ENCODE data around the gene DGCR8. TPM values are rescaled to one million over a fixed set of nuclear protein-coding genes. Genes with fewer than 3 reads are reported as not detected.

Gene DGCR8
- total RNA-seq, 1 donor = 30.7 TPM

DNA sequence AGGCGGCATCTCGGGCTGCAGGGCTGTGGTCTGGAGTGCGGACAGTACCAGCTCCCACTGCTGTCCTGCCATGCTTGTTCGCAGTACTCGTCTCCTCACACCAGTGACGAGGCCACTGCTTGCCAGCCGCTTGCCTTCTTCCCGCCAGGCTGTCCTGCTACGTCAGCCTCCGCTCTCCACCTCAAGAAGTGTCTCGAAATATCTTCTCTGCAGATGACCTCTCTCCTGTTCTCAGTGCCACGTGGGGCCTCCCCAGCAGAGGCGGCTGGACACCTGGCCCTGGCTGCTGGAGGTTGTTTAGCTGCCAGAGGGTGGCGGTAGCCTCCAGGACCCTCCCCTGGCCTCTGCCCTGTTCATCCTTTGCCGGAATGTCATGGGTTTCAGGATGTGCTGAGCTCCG, 73.9 kb downstream of the DGCR8 start:
- H3K4me3 ChIP-seq (ENCODE audit: low read depth, low read length) = no peak overlapping the region
- TF ChIP-seq, protein P1, sequence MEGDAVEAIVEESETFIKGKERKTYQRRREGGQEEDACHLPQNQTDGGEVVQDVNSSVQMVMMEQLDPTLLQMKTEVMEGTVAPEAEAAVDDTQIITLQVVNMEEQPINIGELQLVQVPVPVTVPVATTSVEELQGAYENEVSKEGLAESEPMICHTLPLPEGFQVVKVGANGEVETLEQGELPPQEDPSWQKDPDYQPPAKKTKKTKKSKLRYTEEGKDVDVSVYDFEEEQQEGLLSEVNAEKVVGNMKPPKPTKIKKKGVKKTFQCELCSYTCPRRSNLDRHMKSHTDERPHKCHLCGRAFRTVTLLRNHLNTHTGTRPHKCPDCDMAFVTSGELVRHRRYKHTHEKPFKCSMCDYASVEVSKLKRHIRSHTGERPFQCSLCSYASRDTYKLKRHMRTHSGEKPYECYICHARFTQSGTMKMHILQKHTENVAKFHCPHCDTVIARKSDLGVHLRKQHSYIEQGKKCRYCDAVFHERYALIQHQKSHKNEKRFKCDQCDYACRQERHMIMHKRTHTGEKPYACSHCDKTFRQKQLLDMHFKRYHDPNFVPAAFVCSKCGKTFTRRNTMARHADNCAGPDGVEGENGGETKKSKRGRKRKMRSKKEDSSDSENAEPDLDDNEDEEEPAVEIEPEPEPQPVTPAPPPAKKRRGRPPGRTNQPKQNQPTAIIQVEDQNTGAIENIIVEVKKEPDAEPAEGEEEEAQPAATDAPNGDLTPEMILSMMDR (IDR thresholded peaks at IDR 0.05; ENCODE audit: insufficient read depth, low read depth, low read length) = no peak
- no peak for DNase-seq (ENCODE audit: low read depth)

DNA sequence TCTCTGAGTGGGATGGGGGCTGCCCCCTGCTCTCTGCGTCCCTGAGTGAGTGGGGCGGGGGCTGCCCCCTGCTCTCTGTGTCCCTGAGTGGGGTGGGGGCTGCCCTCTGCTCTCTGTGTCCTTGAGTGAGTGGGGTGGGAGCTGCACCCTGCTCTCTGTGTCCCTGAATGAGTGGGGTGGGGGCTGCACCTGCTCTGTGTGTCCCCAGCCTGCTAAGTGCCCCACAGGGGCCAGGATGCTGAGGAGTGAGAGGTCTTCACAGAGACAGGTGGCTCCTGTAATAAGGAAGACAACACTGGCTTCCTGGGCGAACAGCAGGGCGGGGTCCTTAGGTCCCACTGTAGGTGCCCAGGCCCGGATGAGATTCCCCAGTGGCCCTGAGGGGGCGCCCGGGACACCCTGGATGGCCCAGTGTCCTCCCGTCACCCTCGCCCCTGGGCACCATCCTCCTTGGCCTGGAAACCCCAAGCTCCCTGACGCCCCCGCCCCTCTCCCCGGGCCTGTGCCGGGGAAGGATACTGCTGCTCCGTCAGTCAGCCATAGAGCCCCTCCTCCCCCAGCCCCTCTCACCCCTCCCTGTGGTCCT, 74.7 kb downstream of the DGCR8 start:
- TF ChIP-seq, protein P1 (IDR thresholded peaks at IDR 0.05; ENCODE audit: insufficient read depth, low read depth, low read length) = no peak
- H3K4me3 ChIP-seq (ENCODE audit: low read depth, low read length) = peak overlapping the region; percentile 9
- DNase-seq (ENCODE audit: low read depth) = no peak

DNA sequence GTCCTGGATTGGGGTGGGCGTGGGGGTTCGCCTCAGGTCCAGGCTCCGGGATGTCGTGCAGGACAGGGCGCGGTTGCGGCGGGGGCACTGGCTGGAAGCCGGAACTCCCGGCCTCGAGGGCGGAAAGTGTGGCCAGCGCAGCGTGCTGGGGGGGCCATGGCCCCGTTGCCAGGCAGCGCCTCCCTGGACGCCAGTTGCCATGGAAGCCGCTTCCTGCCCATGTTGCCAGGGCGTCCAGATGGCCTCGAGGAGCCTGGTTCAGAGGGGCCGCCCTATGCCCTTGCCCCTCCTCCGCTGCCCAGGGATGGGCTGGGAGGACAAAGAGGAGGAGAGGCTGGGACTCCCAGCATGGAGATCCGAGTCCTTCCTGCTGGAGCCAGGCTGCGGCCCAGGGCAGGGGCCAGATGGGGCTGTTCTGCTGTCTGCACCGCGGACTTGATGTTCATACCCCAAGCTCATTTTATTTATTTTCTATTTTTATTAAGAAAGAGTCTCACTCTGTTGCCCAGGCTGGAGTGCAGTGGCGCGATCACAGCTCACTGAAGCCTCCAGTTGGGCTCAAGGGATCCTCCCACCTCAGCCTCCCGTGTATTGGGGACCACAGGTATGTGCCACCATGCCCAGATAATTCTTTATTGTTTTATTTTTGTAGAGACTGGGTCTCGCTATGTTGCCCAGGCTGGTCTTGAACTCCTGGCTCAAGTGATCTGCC, 75.4 kb downstream of the DGCR8 start:
- DNase-seq (ENCODE audit: low read depth) = peak; percentile 18
- TF ChIP-seq, protein P1 (IDR thresholded peaks at IDR 0.05; ENCODE audit: insufficient read depth, low read depth, low read length) = no peak
- H3K4me3 ChIP-seq (ENCODE audit: low read depth, low read length) = no peak overlapping the region

DNA sequence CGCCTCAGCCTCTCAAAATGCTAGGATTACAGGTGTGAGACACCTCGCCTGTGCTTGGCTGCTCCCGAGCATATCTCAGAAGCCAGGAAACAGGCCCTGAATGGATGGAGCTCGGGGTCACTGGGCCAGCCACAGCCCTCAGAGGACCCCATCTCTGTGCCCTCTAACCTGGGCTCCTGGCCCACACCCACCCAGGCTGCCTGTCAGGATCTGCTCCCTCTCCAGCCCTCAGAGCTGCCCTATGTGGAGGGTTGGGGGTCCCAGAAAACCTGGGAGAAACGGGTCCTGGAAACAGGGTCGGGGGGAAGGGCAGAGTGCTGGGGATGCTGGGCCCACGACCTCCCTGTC, 76.0 kb downstream of the DGCR8 start:
- no peak for DNase-seq (ENCODE audit: low read depth)
- TF ChIP-seq, protein P1 (IDR thresholded peaks at IDR 0.05; ENCODE audit: insufficient read depth, low read depth, low read length) = no peak
- no peak overlapping the region for H3K4me3 ChIP-seq (ENCODE audit: low read depth, low read length)

DNA sequence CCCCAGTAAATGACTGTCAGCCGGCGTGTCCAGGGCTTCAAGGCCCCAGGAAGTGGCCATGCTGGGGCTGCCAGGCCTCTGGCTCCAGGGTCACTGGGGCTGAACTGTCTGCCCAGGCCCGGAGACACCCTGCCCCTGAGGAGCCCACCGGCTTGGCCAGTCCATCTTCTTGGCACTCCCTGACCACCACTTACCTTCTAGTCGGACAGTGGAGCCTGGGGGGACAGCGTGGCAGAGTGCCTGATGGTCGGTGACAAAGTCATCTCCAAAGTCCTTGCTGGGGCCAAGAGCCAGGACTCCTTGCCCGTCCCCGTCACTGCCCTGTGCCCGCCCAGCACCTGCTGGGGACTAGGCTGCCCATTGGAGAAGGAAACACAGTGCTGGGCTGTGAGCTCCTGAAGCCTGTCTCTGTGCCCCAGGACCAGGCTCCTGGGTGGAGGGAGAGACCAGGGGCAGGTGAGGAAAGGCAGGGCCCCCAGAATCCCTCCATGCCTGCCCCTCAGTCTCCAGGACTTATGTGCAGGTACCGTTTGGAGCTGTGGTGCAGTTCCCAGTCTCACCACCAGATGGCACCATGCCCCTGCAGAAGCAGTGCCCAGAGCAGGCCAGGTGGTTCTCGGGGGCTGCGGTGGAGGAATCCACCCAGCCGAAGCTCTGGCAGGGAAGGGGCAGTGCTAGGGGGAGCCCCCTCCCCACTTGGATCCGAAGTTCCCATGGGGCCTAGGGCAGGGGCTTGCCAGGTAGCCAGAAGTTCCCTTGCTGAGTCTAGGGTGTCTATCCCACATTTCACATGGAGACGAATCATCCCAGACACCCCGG, 76.8 kb downstream of the DGCR8 start:
- peak; percentile 77 for DNase-seq (ENCODE audit: low read depth)
- TF ChIP-seq, protein P1 (IDR thresholded peaks at IDR 0.05; ENCODE audit: insufficient read depth, low read depth, low read length) = peak; percentile 98
- no peak overlapping the region for H3K4me3 ChIP-seq (ENCODE audit: low read depth, low read length)

DNA sequence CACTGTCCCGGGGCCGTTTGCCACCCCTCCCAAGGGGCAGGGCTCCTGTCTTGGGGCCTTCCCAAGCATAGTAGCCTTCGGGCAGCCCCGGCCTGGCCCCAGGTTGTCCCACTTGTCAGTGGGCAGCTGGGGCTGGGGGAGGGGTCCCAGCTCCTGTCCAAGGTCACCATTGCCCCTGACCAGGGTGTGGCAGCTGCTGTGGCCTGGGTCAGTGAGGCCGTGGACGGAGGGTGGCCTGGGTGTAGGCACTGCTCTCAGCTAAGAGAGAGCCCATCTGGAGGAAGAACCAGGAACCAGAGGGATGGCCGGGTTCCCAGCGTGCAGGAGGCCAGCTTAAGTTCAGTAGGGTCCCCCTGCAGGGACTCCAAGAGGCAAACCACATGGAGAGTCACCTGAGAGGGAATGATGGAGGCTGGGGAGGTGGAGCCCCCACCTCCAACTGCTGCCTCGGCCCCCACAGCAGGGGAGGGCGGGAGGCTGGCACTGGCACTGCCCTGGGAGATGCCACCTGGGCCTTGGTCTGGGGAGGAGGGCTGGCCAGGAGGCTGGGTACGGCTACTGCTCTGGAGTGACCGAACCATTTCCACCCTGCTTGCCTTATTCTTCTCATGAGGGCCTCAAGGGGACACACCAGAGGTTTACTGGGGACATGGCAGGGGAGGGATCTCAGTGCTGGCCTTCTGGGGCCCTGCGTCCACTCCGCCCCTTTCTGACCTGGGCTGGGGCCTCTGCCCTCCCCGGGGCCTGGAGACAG, 77.6 kb downstream of the DGCR8 start:
- H3K4me3 ChIP-seq (ENCODE audit: low read depth, low read length) = no peak overlapping the region
- no peak for DNase-seq (ENCODE audit: low read depth)
- TF ChIP-seq, protein P1 (IDR thresholded peaks at IDR 0.05; ENCODE audit: insufficient read depth, low read depth, low read length) = no peak

All from fibroblast of villous mesenchyme (primary cell).